PC-3 (cell line): ENCODE data around the gene GAB2. TPM values are rescaled to one million over a fixed set of nuclear protein-coding genes. Genes with fewer than 3 reads are reported as not detected.
A peak's percentile ranks its signal among the peaks of the same experiment; 100 is the strongest.

ENCODE experiments used
- ATAC-seq: fragments of 200-7000 bp; cut with Tn5 transposase; 2 replicates; pipeline ENCODE4 v1.9.1; 2020; ENCODE audit warnings: mild to moderate bottlenecking, moderate library complexity
- BruUV-seq: library from RNA; stranded (reverse); fragments of 400-500 nt; replicated peaks from 2 replicates; lab custom pipeline; 2021; lab: Mats Ljungman, UMichigan
- CTCF ChIA-PET: fragments of 300-600 bp; sonication (Branson Sonifier 250); formaldehyde crosslinking; loops from one replicate; lab custom pipeline; 2022; ENCODE audit warnings: antibody characterized with exemption; lab: Charles Lee
- POLR2A ChIA-PET: fragments of 300-600 bp; sonication (Branson Sonifier 250); formaldehyde crosslinking; loops from one replicate; lab custom pipeline; 2022; ENCODE audit warnings: antibody characterized with exemption; ENCODE audit not compliant: unreplicated experiment; lab: Charles Lee
- DNase-seq: peaks from one replicate; pipeline ENCODE4 v3.0.0-alpha.2; 2015
- H2AFZ ChIP-seq: fragments of 300-600 bp; sonication (generic); 2 replicates; pipeline ENCODE4 v1.6.0; 2016; ENCODE audit warnings: antibody characterized with exemption, low read length
- H3F3A ChIP-seq: fragments of 300-600 bp; sonication (generic); one replicate; pipeline ENCODE4 v1.6.0; 2017; ENCODE audit warnings: antibody characterized with exemption, low read length, control low read depth, mild to moderate bottlenecking; ENCODE audit not compliant: unreplicated experiment
- H3K27ac ChIP-seq: fragments of 300-600 bp; sonication (generic); 2 replicates; pipeline ENCODE4 v1.5.1; 2016; ENCODE audit warnings: mild to moderate bottlenecking, low read length
- H3K27me3 ChIP-seq: fragments of 300-600 bp; sonication (generic); 2 replicates; pipeline ENCODE4 v1.6.1; 2016; ENCODE audit warnings: low read length, mixed read lengths
- H3K36me3 ChIP-seq: fragments of 300-600 bp; sonication (generic); 2 replicates; pipeline ENCODE4 v1.6.1; 2016; ENCODE audit warnings: low read depth, mixed run types, low read length, mixed read lengths
- H3K4me1 ChIP-seq: fragments of 300-600 bp; sonication (generic); 2 replicates; pipeline ENCODE4 v1.5.1; 2016; ENCODE audit warnings: low read length; ENCODE audit not compliant: insufficient read depth
- H3K4me2 ChIP-seq: fragments of 300-600 bp; sonication (generic); 2 replicates; pipeline ENCODE4 v1.6.0; 2016; ENCODE audit warnings: low read length
- H3K4me3 ChIP-seq: fragments of 300-600 bp; sonication (generic); 2 replicates; pipeline ENCODE4 v1.5.1; 2016; ENCODE audit warnings: mild to moderate bottlenecking, low read length, mixed read lengths
- H3K79me2 ChIP-seq: fragments of 300-600 bp; sonication (generic); 2 replicates; pipeline ENCODE4 v1.6.1; 2017; ENCODE audit warnings: low read length, mixed read lengths
- H3K9ac ChIP-seq: fragments of 300-600 bp; sonication (generic); 2 replicates; pipeline ENCODE4 v1.6.0; 2016; ENCODE audit warnings: mild to moderate bottlenecking, low read length
- H3K9me2 ChIP-seq: fragments of 300-600 bp; sonication (generic); replicated peaks from 2 replicates; pipeline ENCODE4 v1.6.1; 2016; ENCODE audit warnings: mixed run types, low read length, mixed read lengths
- H3K9me3 ChIP-seq: fragments of 300-600 bp; sonication (generic); 2 replicates; pipeline ENCODE4 v1.6.1; 2016; ENCODE audit warnings: low read length, mixed read lengths
- H4K20me1 ChIP-seq: fragments of 300-600 bp; sonication (generic); 2 replicates; pipeline ENCODE4 v1.6.1; 2016; ENCODE audit warnings: low read length, mixed read lengths
- CTCF ChIP-seq: fragments of 300-600 bp; sonication (generic); conservative IDR thresholded peaks from 2 replicates; pipeline ENCODE4 v1.5.1; 2017; ENCODE audit warnings: antibody characterized with exemption, low read depth, mild to moderate bottlenecking, low read length
- EZH2 ChIP-seq: fragments of 300-600 bp; sonication (generic); IDR thresholded peaks from one replicate; pipeline ENCODE4 v1.6.1; 2017; ENCODE audit warnings: antibody characterized with exemption, mild to moderate bottlenecking, low read length; ENCODE audit not compliant: unreplicated experiment
- EZH2phosphoT487 ChIP-seq: fragments of 300-600 bp; sonication (generic); IDR thresholded peaks from 2 replicates; pipeline ENCODE4 v1.6.1; 2018; ENCODE audit warnings: mild to moderate bottlenecking, antibody characterized with exemption, low read length, borderline replicate concordance
- intact Hi-C: fragments of 100-400 bp; cut with micrococcal nuclease; formaldehyde crosslinking; loops from 2 replicates; pipeline ENCODE4 v1.9.0; 2023
- total RNA-seq: library from RNA; depleted of rRNA; stranded (reverse); fragments of >200 nt; gene quantifications from 2 replicates; pipeline ENCODE4 v1.2.3, GENCODE V29; 2014

Gene GAB2
- total RNA-seq, 1 experiment from 2014 or later, result 7.1 TPM

DNA sequence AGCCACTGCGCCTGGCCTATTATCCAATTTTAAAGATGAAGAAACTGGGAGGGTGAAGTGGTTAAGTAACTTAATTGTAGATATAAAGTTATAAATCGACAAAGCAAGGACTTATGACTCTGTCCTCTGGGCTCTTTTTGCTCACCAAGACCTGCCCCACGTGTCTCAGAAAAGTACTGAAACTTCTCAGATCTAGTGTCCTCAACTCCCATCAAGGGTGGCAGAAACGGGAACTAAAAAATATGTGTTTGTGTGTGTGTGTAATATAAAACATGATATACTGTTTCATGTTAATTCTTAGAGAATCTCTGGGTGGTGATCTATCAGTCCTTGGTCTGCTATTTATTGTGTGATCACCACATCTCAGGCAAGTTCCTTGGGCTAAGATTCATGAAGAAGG, 104.9 kb downstream of the GAB2 start:
- H3K9me2 ChIP-seq, result no peaks in the 10 kb centered on the region
- H3K79me2 ChIP-seq, result no peaks in the 10 kb centered on the region
- H3K4me2 ChIP-seq, result peak overlapping the region; percentile 16; the same call in 1 of the 2 replicates
- BruUV-seq, result no TSS peak
- H3K9me3 ChIP-seq, result no peaks in the 10 kb centered on the region
- H3K36me3 ChIP-seq, result no peaks in the 10 kb centered on the region
- H3K27ac ChIP-seq, result no peak overlapping the region
- DNase-seq, result no peak
- no peak for ATAC-seq
- no peaks in the 10 kb centered on the region for H3F3A ChIP-seq
- no peaks in the 10 kb centered on the region for H4K20me1 ChIP-seq
- H3K9ac ChIP-seq, result no peak overlapping the region
- no peak overlapping the region for H3K4me3 ChIP-seq
- POLR2A ChIA-PET, result no interaction called here
- H3K27me3 ChIP-seq, result no peaks in the 10 kb centered on the region
- CTCF ChIA-PET, result no interaction called here
- peaks cover 14% of the 10 kb centered on the region for H3K4me1 ChIP-seq
- no peak for TF ChIP-seq EZH2phosphoT487
- TF ChIP-seq CTCF, result no peak
- no peak for TF ChIP-seq EZH2
- intact Hi-C loops, result loop anchor here (10.0 kb wide), 1 partner anchor 78 kb away; no protein-coding TSS in a partner anchor
- no peak overlapping the region for H2AFZ ChIP-seq

GRCh38 chr11:78311702-78312371, 105.8 kb downstream of the GAB2 start:
- Histone ChIP-seq H3K27me3 (no peaks in the 10 kb centered on the region), H3K36me3 (no peaks in the 10 kb centered on the region), H4K20me1 (no peaks in the 10 kb centered on the region), H3F3A (no peaks in the 10 kb centered on the region), H3K4me2 (no peak overlapping the region), H3K9me3 (no peaks in the 10 kb centered on the region), H3K27ac (no peak overlapping the region), H3K9ac (no peak overlapping the region), H2AFZ (no peak overlapping the region), H3K79me2 (no peaks in the 10 kb centered on the region), H3K4me3 (no peak overlapping the region), H3K9me2 (no peaks in the 10 kb centered on the region), H3K4me1 (peaks cover 14% of the 10 kb centered on the region)
- POLR2A ChIA-PET, result no interaction called here
- TF ChIP-seq EZH2 (no peak), CTCF (no peak), EZH2phosphoT487 (no peak)
- ATAC-seq (no peak), DNase-seq (no peak)
- CTCF ChIA-PET, result no interaction called here
- BruUV-seq, result no TSS peak
- intact Hi-C loops, result loop anchor here (10.0 kb wide), 1 partner anchor 77 kb away; no protein-coding TSS in a partner anchor

GRCh38 chr11:78310500-78310909, 107.1 kb downstream of the GAB2 start:
- H3F3A ChIP-seq, result no peaks in the 10 kb centered on the region
- no peaks in the 10 kb centered on the region for H3K79me2 ChIP-seq
- ChIA-PET CTCF (interaction anchor here (0.7 kb wide), 1 partner anchor 637 kb away, joined by 5 read pairs; no protein-coding TSS in a partner anchor), POLR2A (interaction anchor here (0.6 kb wide), 1 partner anchor 264 kb away, joined by 6 read pairs; no protein-coding TSS in a partner anchor)
- no peak overlapping the region for H2AFZ ChIP-seq
- DNase-seq (no peak), ATAC-seq (no peak)
- H3K9me3 ChIP-seq, result no peaks in the 10 kb centered on the region
- intact Hi-C loops, result loop anchor here (10.0 kb wide), 1 partner anchor 76 kb away; no protein-coding TSS in a partner anchor
- H3K4me3 ChIP-seq, result no peak overlapping the region
- no peaks in the 10 kb centered on the region for H3K27me3 ChIP-seq
- no peak overlapping the region for H3K4me2 ChIP-seq
- no peaks in the 10 kb centered on the region for H4K20me1 ChIP-seq
- no peak overlapping the region for H3K27ac ChIP-seq
- TF ChIP-seq EZH2phosphoT487 (no peak), CTCF (no peak), EZH2 (no peak)
- peaks cover 14% of the 10 kb centered on the region for H3K4me1 ChIP-seq
- H3K9me2 ChIP-seq, result no peaks in the 10 kb centered on the region
- no peak overlapping the region for H3K9ac ChIP-seq
- H3K36me3 ChIP-seq, result no peaks in the 10 kb centered on the region
- BruUV-seq, result no TSS peak
